GM19455 (cell line): ENCODE results near the gene LMCD1.

Experiments
- ATAC-seq: cut with Tn5 transposase; IDR thresholded peaks from one replicate; pipeline ENCODE4 v1.9.1; 2021; ENCODE audit not compliant: unreplicated experiment

LMCD1 gene

DNA sequence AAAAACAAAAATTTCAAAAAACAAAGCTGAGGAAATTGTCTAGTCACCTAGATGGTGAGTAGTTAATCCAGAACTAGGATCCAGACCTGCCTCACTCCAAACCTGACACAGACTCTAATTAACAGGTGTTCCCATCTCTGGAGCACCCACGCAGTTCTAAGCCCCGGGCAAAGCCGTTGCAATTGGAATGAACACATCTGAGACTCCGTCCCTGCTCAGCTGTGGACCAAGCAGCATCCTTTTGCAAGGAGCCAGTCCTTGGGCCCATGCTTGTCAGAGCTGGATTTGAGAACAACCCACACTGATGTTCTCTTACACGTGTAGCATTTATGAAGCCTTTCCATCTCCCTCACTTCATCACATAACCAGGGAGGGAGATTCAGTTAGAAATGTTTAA, 54.8 kb downstream of the LMCD1 start:
- no peak for ATAC-seq

- no peak for ATAC-seq
Observed at GRCh38 chr3:8557298-8557697, 55.7 kb downstream of the LMCD1 start.

GRCh38 chr3:8558645-8559044, 57.0 kb downstream of the LMCD1 start:
- no peak for ATAC-seq

GRCh38 chr3:8559351-8559750, 57.7 kb downstream of the LMCD1 start:
- no peak for ATAC-seq

GRCh38 chr3:8560366-8561007, 58.9 kb downstream of the LMCD1 start:
- no peak for ATAC-seq

DNA sequence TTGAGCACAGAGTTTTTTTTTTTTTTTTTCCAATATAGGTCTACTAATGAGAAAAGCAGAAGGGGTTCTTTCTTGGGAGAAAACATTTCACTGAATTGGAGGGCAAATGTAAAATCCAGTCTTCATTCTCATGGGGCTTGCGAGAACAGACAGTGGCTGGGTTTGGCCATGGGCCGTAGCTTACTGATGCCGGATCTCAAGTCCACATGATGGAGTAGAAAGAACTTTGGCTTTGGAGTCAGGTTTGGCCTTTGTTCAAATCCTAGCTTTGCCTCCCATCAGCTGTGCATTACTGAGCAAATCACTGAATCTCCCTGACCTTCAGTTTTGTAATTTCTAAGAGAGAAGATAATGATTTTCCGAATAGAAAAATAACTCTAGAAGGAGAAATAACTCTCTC, 59.7 kb downstream of the LMCD1 start:
- ATAC-seq, result no peak

DNA sequence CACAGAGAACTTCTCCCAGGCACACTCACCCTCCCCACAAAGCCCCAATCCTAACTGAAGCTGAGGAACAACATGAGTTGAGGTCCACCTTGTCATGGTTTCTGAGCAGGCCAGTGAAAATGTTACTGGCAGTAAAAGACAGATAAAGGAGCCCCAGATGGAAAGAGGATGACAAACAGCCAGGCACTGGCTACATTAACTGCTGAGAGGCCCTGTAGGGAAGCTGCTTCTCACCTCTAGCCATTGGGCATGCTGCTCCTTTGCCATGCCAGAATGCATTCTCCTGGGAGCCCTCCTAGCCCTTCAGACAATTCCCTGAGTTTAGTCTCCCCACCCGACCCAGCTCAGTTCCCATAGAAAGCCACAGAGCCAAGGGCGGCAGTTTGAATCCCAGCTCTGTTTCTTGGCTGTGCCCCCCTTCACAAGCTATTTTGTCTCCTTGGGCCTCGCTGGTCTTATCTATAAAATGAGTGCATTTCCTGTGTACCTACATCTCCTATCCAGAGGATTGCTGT, 60.5 kb downstream of the LMCD1 start:
- ATAC-seq, result no peak

DNA sequence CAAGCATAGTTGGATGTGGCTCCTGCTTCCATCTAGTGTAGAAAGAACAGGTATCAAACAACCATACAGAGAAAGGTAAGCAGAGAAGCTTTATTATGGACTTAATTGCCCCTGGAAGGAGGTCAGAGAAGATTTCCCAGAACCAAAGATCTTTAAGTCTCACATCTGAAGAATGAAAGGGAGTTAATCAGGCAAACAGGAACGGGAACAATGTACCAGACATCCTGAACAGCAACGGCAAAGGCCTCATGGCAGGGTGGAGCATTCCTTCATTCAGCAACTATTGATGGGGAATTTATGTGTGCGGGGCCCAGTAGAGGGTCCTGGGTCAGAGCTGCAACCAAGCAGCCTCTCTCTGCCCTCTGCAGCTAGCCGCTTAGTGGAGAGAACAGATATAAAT, 61.5 kb downstream of the LMCD1 start:
- no peak for ATAC-seq

- no peak for ATAC-seq
Observed at GRCh38 chr3:8563597-8563996, 62.0 kb downstream of the LMCD1 start.

- ATAC-seq, result no peak
Observed at GRCh38 chr3:8565376-8565775, 63.8 kb downstream of the LMCD1 start.

DNA sequence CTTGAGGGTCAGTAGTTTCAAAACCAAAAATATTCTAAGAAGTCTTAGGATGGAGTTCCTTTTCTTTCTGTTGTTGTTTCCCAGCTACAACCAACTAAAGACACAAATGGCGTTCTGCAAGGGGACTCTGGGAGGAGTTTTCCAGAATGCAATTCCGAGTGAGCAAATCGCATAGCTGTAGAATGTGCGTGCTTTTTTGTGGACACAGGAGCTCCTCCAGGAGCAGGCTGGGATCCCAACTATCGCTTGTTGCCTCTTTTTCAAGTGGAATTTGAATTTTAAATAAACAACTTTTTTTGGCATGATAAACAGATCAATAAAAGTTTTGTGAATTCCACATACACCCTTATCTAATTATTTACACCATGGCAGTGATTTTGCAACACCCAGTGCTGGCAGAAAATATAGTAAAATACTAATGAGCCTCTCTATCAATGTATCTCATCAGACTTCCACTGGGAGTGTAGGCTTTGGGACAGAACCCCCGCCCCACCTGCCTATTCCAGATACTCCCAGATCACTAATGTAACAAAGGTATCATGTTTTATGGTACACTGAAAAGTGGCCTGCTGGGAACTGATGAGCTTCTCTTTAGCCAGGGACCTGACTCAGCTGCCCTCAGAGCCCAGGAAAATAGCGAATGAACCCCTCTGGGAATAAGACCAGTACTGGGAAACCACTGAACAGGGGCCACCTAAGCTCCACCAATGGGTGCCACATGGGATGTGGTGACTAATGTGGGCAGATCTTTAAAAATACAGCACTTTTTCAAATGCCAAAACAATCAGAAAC, 66.4 kb downstream of the LMCD1 start:
- no peak for ATAC-seq

DNA sequence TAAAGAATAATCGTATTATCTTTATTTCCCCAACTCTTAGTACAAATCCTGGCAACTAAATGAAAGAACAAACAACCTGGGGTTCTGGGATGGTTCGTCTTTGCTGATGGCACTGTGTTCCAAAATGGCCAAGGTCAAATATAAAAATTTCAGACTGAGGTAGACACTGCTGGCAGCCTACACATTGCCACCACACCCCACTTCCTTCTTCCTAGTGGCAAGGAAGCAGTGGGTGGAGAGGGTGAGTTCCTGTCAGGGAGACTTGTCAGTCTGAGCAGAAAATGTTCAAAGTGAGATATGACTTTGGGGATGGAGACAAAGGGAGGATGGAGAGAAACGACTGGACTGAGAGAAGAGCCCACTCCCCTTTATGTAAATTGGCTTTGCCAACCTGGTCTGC, 69.6 kb downstream of the LMCD1 start:
- ATAC-seq, result no peak

GRCh38 chr3:8573342-8573926, 71.8 kb downstream of the LMCD1 start:
- ATAC-seq, result no peak

- ATAC-seq, result no peak
Observed at GRCh38 chr3:8574040-8574669, 72.5 kb downstream of the LMCD1 start.

- ATAC-seq, result no peak
Observed at GRCh38 chr3:8574670-8575322, 73.2 kb downstream of the LMCD1 start.

- ATAC-seq, result no peak
Observed at GRCh38 chr3:8575364-8576104, 73.9 kb downstream of the LMCD1 start.

DNA sequence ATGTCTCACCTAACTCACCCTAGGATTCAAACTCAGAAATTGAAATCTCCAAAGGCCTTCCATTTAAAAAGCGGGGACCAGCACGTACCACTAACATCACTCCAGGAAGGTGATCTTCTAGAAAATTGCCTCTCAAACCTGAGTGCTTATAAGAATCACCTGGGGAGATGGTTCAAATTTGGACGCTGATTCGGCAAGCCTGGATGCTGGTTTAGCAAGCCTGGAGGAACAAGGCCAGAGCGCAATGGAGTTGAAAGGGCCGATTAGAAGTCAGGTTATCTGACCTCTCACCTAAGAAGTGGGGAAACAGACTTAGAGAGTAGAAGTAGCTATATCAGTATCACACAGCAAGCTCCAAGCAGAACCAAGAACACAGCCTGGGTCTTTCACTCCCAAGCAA, 74.8 kb downstream of the LMCD1 start:
- no peak for ATAC-seq

DNA sequence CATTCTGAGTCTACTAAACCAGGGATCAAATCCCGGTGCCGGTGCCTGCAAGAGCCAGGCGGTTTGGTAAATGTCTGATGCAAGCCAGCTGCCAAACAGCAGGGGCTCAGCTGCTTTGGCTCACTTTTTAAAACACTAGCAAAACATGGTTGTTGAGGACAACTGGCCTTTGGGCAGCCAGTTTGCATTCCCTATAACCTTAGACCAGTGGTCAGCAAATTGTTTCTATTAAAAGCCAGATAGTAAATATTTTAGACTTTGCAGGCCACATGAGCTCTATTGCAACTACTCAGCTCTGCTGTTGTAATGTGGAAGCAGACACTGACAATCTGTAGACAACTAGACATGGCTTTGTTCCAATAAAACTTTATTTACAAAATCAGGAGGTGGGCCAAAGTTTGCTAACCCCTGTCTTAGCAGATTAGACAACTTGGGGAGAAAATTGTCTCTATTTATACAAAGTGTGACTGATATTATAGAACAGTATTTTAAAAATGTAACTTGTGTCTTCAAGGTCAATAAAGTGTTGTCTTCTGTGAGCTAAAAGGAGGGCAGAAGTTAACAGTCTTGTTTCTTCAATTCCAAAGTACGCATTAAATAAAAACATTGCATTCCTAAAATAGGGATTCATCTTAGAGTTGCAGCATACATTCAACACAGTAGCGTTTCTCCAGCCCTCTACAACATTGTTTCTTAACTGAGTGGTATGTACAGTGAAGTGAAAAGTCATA, 75.4 kb downstream of the LMCD1 start:
- ATAC-seq, result no peak

GRCh38 chr3:8578282-8578681, 76.7 kb downstream of the LMCD1 start:
- no peak for ATAC-seq

DNA sequence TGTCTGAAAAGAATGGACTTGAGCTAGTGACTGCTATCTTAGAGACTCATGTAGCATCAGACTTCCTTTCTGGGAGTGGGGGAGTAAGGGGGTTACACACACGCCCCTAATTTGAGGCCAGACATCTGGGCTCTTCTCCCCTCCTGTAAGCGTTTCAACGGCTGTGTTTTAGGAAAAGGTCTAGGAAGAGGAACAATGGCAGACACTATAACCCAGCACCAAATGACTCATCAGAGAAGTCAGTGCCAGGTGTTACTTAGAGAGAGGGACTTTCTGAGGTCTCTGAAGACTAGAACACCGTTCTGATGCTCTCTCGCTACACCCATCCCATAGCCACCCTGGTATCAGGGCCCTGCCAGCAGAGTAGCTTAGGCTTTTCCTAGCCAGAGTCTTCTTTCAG, 77.5 kb downstream of the LMCD1 start:
- peak; percentile 99 for ATAC-seq
